IMR-90 (cell line): Measurements from ENCODE around the gene ZNF518A. TPM values are rescaled to one million over a fixed set of nuclear protein-coding genes. Genes with fewer than 3 reads are reported as not detected.

ENCODE experiments used
- ATAC-seq: fragments of 200-7000 bp; cut with Tn5 transposase; 2 replicates; pipeline ENCODE4 v1.9.1; 2020; ENCODE audit warnings: low read depth, mild to moderate bottlenecking, moderate library complexity
- BruUV-seq: library from RNA; stranded (reverse); fragments of 400-500 nt; replicated peaks from 2 replicates; lab custom pipeline; 2021; lab: Mats Ljungman, UMichigan
- CTCF ChIA-PET: fragments of 300-600 bp; formaldehyde crosslinking; extraction: SDS; loops from one replicate; lab custom pipeline; 2021; ENCODE audit warnings: antibody characterized with exemption; lab: Yijun Ruan, JAX
- POLR2A ChIA-PET: fragments of 300-600 bp; sonication (Branson Sonifier 250); formaldehyde crosslinking; loops from one replicate; lab custom pipeline; 2022; ENCODE audit warnings: antibody characterized with exemption; ENCODE audit not compliant: unreplicated experiment; lab: Charles Lee
- DNase-seq: peaks from one replicate; pipeline ENCODE4 v3.0.0; 2013
- H2AFZ ChIP-seq: replicated peaks from 2 replicates; pipeline ENCODE3; 2013; ENCODE audit warnings: low read length, mild to moderate bottlenecking; ENCODE audit not compliant: poor library complexity
- H2AK5ac ChIP-seq: 2 replicates; pipeline ENCODE4 v1.6.1; 2013; ENCODE audit warnings: low read depth, low read length, inconsistent platforms
- H2AK9ac ChIP-seq: replicated peaks from 2 replicates; pipeline ENCODE3; 2013; ENCODE audit warnings: mild to moderate bottlenecking, low read depth, low read length, moderate library complexity; ENCODE audit not compliant: poor library complexity
- H2BK120ac ChIP-seq: 2 replicates; pipeline ENCODE4 v1.6.1; 2013; ENCODE audit warnings: low read depth, low read length, inconsistent platforms
- H2BK15ac ChIP-seq: 3 replicates; pipeline ENCODE4 v1.6.1; 2013; ENCODE audit warnings: low read depth, low read length, inconsistent platforms
- H2BK20ac ChIP-seq: 2 replicates; pipeline ENCODE4 v1.6.1; 2013; ENCODE audit warnings: low read depth, mild to moderate bottlenecking, inconsistent platforms, low read length, moderate library complexity
- H2BK5ac ChIP-seq: 2 replicates; pipeline ENCODE4 v1.6.1; 2013; ENCODE audit warnings: mild to moderate bottlenecking, low read depth, low read length, inconsistent platforms; ENCODE audit not compliant: poor library complexity, severe bottlenecking
- H3K14ac ChIP-seq: replicated peaks from 2 replicates; pipeline ENCODE4 v1.6.1; 2013; ENCODE audit warnings: low read depth, low read length, inconsistent platforms
- H3K18ac ChIP-seq: 2 replicates; pipeline ENCODE4 v1.6.1; 2013; ENCODE audit warnings: low read depth, low read length, control low read depth
- H3K23ac ChIP-seq: 2 replicates; pipeline ENCODE4 v1.6.1; 2013; ENCODE audit warnings: low read depth, low read length, inconsistent platforms
- H3K27ac ChIP-seq: 2 replicates; pipeline ENCODE4 v1.5.1; 2013; ENCODE audit warnings: mild to moderate bottlenecking, control low read depth, low read length; ENCODE audit not compliant: insufficient read depth
- H3K27me3 ChIP-seq: 2 replicates; pipeline ENCODE4 v1.6.1; 2013; ENCODE audit warnings: low read length; ENCODE audit not compliant: control insufficient read depth, insufficient read depth
- H3K36me3 ChIP-seq: 2 replicates; pipeline ENCODE4 v1.6.1; 2013; ENCODE audit warnings: low read length, mixed read lengths; ENCODE audit not compliant: control insufficient read depth, insufficient read depth
- H3K4ac ChIP-seq: 2 replicates; pipeline ENCODE4 v1.6.1; 2013; ENCODE audit warnings: low read depth, low read length, inconsistent platforms
- H3K4me1 ChIP-seq: 2 replicates; pipeline ENCODE4 v1.6.1; 2013; ENCODE audit warnings: low read length, mixed read lengths; ENCODE audit not compliant: control insufficient read depth, insufficient read depth
- H3K4me2 ChIP-seq: 2 replicates; pipeline ENCODE4 v1.6.1; 2013; ENCODE audit warnings: low read depth, mild to moderate bottlenecking, control low read depth, low read length, moderate library complexity
- H3K4me3 ChIP-seq: 2 replicates; pipeline ENCODE4 v1.5.1; 2013; ENCODE audit warnings: low read depth, mild to moderate bottlenecking, control low read depth, low read length, moderate library complexity; ENCODE audit not compliant: insufficient read depth
- H3K56ac ChIP-seq: 2 replicates; pipeline ENCODE4 v1.6.1; 2013; ENCODE audit warnings: low read length, inconsistent platforms; ENCODE audit not compliant: insufficient read depth; ENCODE audit errors: extremely low read depth
- H3K79me1 ChIP-seq, 2 experiments: 2 replicates each; pipeline ENCODE4 v1.6.1; 2013; ENCODE audit warnings: low read length in 2 of 2, inconsistent platforms in 1 of 2, low read depth in 1 of 2
- H3K9ac ChIP-seq: 2 replicates; pipeline ENCODE4 v1.6.1; 2013; ENCODE audit warnings: low read depth, low read length, control low read depth
- H3K9me1 ChIP-seq: 2 replicates; pipeline ENCODE4 v1.6.1; 2013; ENCODE audit warnings: low read length, inconsistent platforms; ENCODE audit not compliant: insufficient read depth
- H3K9me3 ChIP-seq: 2 replicates; pipeline ENCODE4 v1.6.1; 2013; ENCODE audit warnings: low read length; ENCODE audit not compliant: control insufficient read depth, insufficient read depth
- H4K20me1 ChIP-seq: 2 replicates; pipeline ENCODE4 v1.6.1; 2013; ENCODE audit warnings: low read length, inconsistent platforms; ENCODE audit not compliant: insufficient read depth
- H4K5ac ChIP-seq: 2 replicates; pipeline ENCODE4 v1.6.1; 2013; ENCODE audit warnings: mild to moderate bottlenecking, low read depth, low read length, control low read depth
- H4K8ac ChIP-seq, 2 experiments: 2 replicates each; pipeline ENCODE4 v1.6.1; 2013; ENCODE audit warnings: low read depth in 2 of 2, low read length in 2 of 2, control low read depth in 1 of 2, inconsistent platforms in 1 of 2
- H4K91ac ChIP-seq: 2 replicates; pipeline ENCODE4 v1.6.1; 2013; ENCODE audit warnings: low read depth, low read length, inconsistent platforms; ENCODE audit not compliant: insufficient read depth
- MAFK ChIP-seq: IDR thresholded peaks from 2 replicates; pipeline ENCODE4 v1.6.1; 2012; ENCODE audit warnings: low read depth, low read length, improper control_type of control experiment
- NFE2L2 ChIP-seq: fragments of 150-350 bp; IDR thresholded peaks from 2 replicates; pipeline ENCODE4 v1.6.1; 2016; ENCODE audit warnings: low read depth, mild to moderate bottlenecking, low read length
- WGBS, 2 experiments: methylation state at CpG; one replicate each; pipeline versions ENCODE4 v1.1.5 to v1.1.7; 2013; ENCODE audit warnings: missing lambda C conversion rate in 2 of 2; ENCODE audit not compliant: insufficient read length in 1 of 2; ENCODE audit errors: extremely low coverage in 2 of 2; 5-methylcytosine and 5-hydroxymethylcytosine counted together
- dilution Hi-C: fragments of 300-500 bp; cut with HindIII; formaldehyde crosslinking; loops from one replicate; pipeline ENCODE4 v1.14.3; 2018; ENCODE audit warnings: low sequenced_read_pairs; ENCODE audit not compliant: unreplicated experiment
- in situ Hi-C: fragments of 300-500 bp; cut with MboI; formaldehyde crosslinking; loops from 3 replicates; pipeline ENCODE4 v1.14.3; 2019; ENCODE audit warnings: low sequenced_read_pairs, inconsistent platforms, mixed read lengths
- intact Hi-C: fragments of 100-400 bp; cut with micrococcal nuclease; formaldehyde crosslinking; loops from 2 replicates; pipeline ENCODE4 v1.10.0; 2022
- polyA plus RNA-seq, 3 experiments: library from polyadenylated mRNA; depleted of rRNA; stranded (reverse); fragments of >200 nt; gene quantifications; 2 replicates each; pipeline ENCODE4 v1.2.3, GENCODE V29; 2012; ENCODE audit warnings: low replicate concordance in 1 of 3
- total RNA-seq: library from RNA; depleted of rRNA; stranded (reverse); fragments of >200 nt; gene quantifications from 2 replicates; pipeline ENCODE4 v1.2.3, GENCODE V29; 2012

ZNF518A gene
- total and polyA plus RNA-seq, 2 of the 4 experiments (the other 2 are of a cell fraction) = 2.1 to 7.9 TPM

DNA sequence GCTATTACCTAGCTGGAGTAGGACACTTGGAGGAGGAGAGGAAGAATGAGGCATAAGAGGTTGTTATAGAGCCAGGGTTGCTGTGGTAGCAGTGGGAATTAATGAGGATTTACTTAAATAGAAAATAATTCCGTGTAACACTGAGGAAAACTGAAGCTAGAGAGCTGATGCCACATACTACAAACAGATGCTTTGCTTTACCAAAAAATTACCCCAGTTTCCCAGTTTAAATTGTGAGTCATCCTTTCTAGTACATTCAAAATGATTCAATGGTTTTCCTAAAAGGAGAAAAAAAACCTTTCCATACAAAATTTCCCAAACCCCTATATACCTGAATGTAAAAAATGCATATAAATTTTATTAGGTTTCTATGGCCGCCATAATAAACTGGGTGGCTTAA lies 58.3 kb downstream of the ZNF518A start:
- Histone ChIP-seq H2BK5ac (no peak overlapping the region), H3K4ac (no peak overlapping the region), H2AK5ac (no peak overlapping the region), H3K18ac (no peak overlapping the region), H3K9me3 (no peaks in the 10 kb centered on the region), H3K4me1 (no peaks in the 10 kb centered on the region), H2AFZ (no peak overlapping the region), H3K36me3 (no peaks in the 10 kb centered on the region), H3K9ac (no peak overlapping the region), H3K4me2 (no peak overlapping the region), H2BK15ac (no peak overlapping the region), H3K9me1 (no peaks in the 10 kb centered on the region), H4K8ac (no peak overlapping the region), H2AK9ac (no peak overlapping the region), H4K5ac (no peak overlapping the region), H2BK120ac (no peak overlapping the region), H3K56ac (no peak overlapping the region), H4K91ac (no peak overlapping the region), H3K27ac (no peak overlapping the region), H3K4me3 (no peak overlapping the region), H3K14ac (no peak overlapping the region), H3K27me3 (no peaks in the 10 kb centered on the region), H2BK20ac (no peak overlapping the region), H3K23ac (no peak overlapping the region), H3K79me1 (no peaks in the 10 kb centered on the region), H4K20me1 (no peaks in the 10 kb centered on the region)
- DNase-seq (peak; percentile 9), ATAC-seq (no peak)
- intact Hi-C loops (no loop called here), in situ Hi-C loops (no loop called here), dilution Hi-C loops (no loop called here)
- TF ChIP-seq MAFK (no peak), NFE2L2 (no peak)
- POLR2A ChIA-PET = no interaction called here
- no TSS peak for BruUV-seq
- WGBS, 2 experiments = no CpG with 5 or more reads among the region's 2 CpGs
- CTCF ChIA-PET = no interaction called here
